Suprapubic skin (tissue), 4 donors: ENCODE data around the gene EMID1. TPM values are rescaled to one million over a fixed set of nuclear protein-coding genes. Genes with fewer than 3 reads are reported as not detected.

Experiments used
- DNase-seq, 2 donors: peaks; one replicate each; pipeline ENCODE4 v3.0.0-alpha.2; 2019; ENCODE audit warnings: low spot score in 2 of 2
- H3K27ac ChIP-seq: fragments of 200-600 bp; sonication (generic); one replicate; pipeline ENCODE4 v1.5.1; 2019
- H3K27me3 ChIP-seq: fragments of 200-600 bp; sonication (generic); one replicate; pipeline ENCODE4 v1.5.1; 2019
- H3K36me3 ChIP-seq: fragments of 200-600 bp; sonication (generic); one replicate; pipeline ENCODE4 v1.5.1; 2019
- H3K4me1 ChIP-seq: fragments of 200-600 bp; sonication (generic); one replicate; pipeline ENCODE4 v1.5.1; 2019
- H3K4me3 ChIP-seq: fragments of 200-600 bp; sonication (generic); one replicate; pipeline ENCODE4 v1.5.1; 2019; ENCODE audit warnings: mild to moderate bottlenecking
- H3K9me3 ChIP-seq: fragments of 200-600 bp; sonication (generic); one replicate; pipeline ENCODE4 v1.5.1; 2019
- CTCF ChIP-seq, 2 donors: fragments of 200-600 bp in 1 of 2; fragments of 450-650 bp in 1 of 2; sonication (generic) in 1 of 2; IDR thresholded peaks; one replicate each; pipeline ENCODE4 v1.5.1; 2016 to 2019; ENCODE audit warnings: antibody characterized with exemption in 2 of 2, mild to moderate bottlenecking in 1 of 2, moderate library complexity in 1 of 2
- EP300 ChIP-seq: sonication (generic); formaldehyde crosslinking; IDR thresholded peaks from one replicate; pipeline ENCODE4 v1.6.1; 2017; ENCODE audit warnings: antibody characterized with exemption
- POLR2A ChIP-seq, 2 donors: fragments of 450-650 bp; IDR thresholded peaks; one replicate each; pipeline ENCODE4 v1.6.1; 2017; ENCODE audit warnings: antibody characterized with exemption in 2 of 2, mild to moderate bottlenecking in 2 of 2, moderate library complexity in 2 of 2
- POLR2AphosphoS5 ChIP-seq, 3 donors: sonication (generic); formaldehyde crosslinking; IDR thresholded peaks; one replicate each; pipeline ENCODE4 v1.6.1; 2017; ENCODE audit warnings: antibody characterized with exemption in 3 of 3
- WGBS: methylation state at CpG from one replicate; pipeline ENCODE4 v1.1.5; 2018; 5-methylcytosine and 5-hydroxymethylcytosine counted together
- total RNA-seq, 4 donors: library from RNA; depleted of rRNA; stranded (reverse); fragments of >200 nt; gene quantifications; one replicate each; pipeline ENCODE4 v1.1.0, GENCODE V29; 2016

Gene EMID1
- total RNA-seq, 4 donors from 2014 or later = 1.6 to 7.4 (median 2.9) TPM

- DNase-seq = no peak
- Histone ChIP-seq H3K4me1 (no peaks in the 10 kb centered on the region), H3K4me3 (no peak overlapping the region), H3K27me3 (no peaks in the 10 kb centered on the region), H3K9me3 (no peaks in the 10 kb centered on the region), H3K27ac (no peak overlapping the region), H3K36me3 (peaks cover 4% of the 10 kb centered on the region)
- 69% methylated on average over 4 of the region's 4 CpGs for WGBS
- no peak for TF ChIP-seq CTCF (IDR thresholded peaks at IDR 0.05)
- no peak for TF ChIP-seq POLR2A (IDR thresholded peaks at IDR 0.05)
- no peak for TF ChIP-seq EP300
- TF ChIP-seq POLR2AphosphoS5 (IDR thresholded peaks at IDR 0.05) = no peak
Observed at GRCh38 chr22:29254286-29254660, 48.6 kb downstream of the EMID1 start.

- Histone ChIP-seq H3K36me3 (peaks cover 12% of the 10 kb centered on the region), H3K27ac (no peak overlapping the region), H3K27me3 (no peaks in the 10 kb centered on the region), H3K4me1 (no peaks in the 10 kb centered on the region), H3K4me3 (no peak overlapping the region), H3K9me3 (no peaks in the 10 kb centered on the region)
- no peak for DNase-seq
- TF ChIP-seq EP300 (no peak), CTCF (IDR thresholded peaks at IDR 0.05) (no peak), POLR2AphosphoS5 (IDR thresholded peaks at IDR 0.05) (no peak), POLR2A (IDR thresholded peaks at IDR 0.05) (no peak)
- 97% methylated on average over 11 of the region's 11 CpGs for WGBS
Observed at GRCh38 chr22:29255064-29255621, 49.4 kb downstream of the EMID1 start.

GRCh38 chr22:29256606-29257325, 51.1 kb downstream of the EMID1 start:
- 88% methylated on average over 8 of the region's 8 CpGs for WGBS
- no peak overlapping the region for H3K27ac ChIP-seq
- TF ChIP-seq POLR2A (IDR thresholded peaks at IDR 0.05) (no peak), POLR2AphosphoS5 (IDR thresholded peaks at IDR 0.05) (no peak), EP300 (no peak), CTCF (IDR thresholded peaks at IDR 0.05) (no peak)
- no peak overlapping the region for H3K4me3 ChIP-seq
- no peaks in the 10 kb centered on the region for H3K27me3 ChIP-seq
- no peaks in the 10 kb centered on the region for H3K9me3 ChIP-seq
- peaks cover 22% of the 10 kb centered on the region for H3K36me3 ChIP-seq
- DNase-seq = no peak
- no peaks in the 10 kb centered on the region for H3K4me1 ChIP-seq

GRCh38 chr22:29257751-29258181, 52.1 kb downstream of the EMID1 start:
- no peaks in the 10 kb centered on the region for H3K27me3 ChIP-seq
- no peak overlapping the region for H3K27ac ChIP-seq
- TF ChIP-seq POLR2AphosphoS5 (IDR thresholded peaks at IDR 0.05) (no peak), CTCF (IDR thresholded peaks at IDR 0.05) (no peak)
- H3K4me3 ChIP-seq = no peak overlapping the region
- no peaks in the 10 kb centered on the region for H3K4me1 ChIP-seq
- H3K36me3 ChIP-seq = peaks cover 22% of the 10 kb centered on the region
- 82% methylated on average over 7 of the region's 8 CpGs for WGBS
- H3K9me3 ChIP-seq = no peaks in the 10 kb centered on the region
- DNase-seq = no peak

- H3K36me3 ChIP-seq = peaks cover 24% of the 10 kb centered on the region
- H3K27me3 ChIP-seq = no peaks in the 10 kb centered on the region
- WGBS = 87% methylated on average over 17 of the region's 17 CpGs
- no peak overlapping the region for H3K27ac ChIP-seq
- no peak overlapping the region for H3K4me3 ChIP-seq
- H3K4me1 ChIP-seq = no peaks in the 10 kb centered on the region
- no peaks in the 10 kb centered on the region for H3K9me3 ChIP-seq
- TF ChIP-seq POLR2AphosphoS5 (IDR thresholded peaks at IDR 0.05) (no peak), EP300 (no peak), CTCF (IDR thresholded peaks at IDR 0.05) (no peak), POLR2A (IDR thresholded peaks at IDR 0.05) (no peak)
- no peak for DNase-seq
Observed at GRCh38 chr22:29258407-29259252, 52.9 kb downstream of the EMID1 start.
